ENCODE results near the gene GORASP1. TPM values are rescaled to one million over a fixed set of nuclear protein-coding genes. Genes with fewer than 3 reads are reported as not detected.

GORASP1 gene
- total and polyA plus RNA-seq, 2 of the 13 experiments (the other 11 are each of a cell fraction or from before 2014, with no cell fraction given), result 36.4 to 39.8 TPM

DNA sequence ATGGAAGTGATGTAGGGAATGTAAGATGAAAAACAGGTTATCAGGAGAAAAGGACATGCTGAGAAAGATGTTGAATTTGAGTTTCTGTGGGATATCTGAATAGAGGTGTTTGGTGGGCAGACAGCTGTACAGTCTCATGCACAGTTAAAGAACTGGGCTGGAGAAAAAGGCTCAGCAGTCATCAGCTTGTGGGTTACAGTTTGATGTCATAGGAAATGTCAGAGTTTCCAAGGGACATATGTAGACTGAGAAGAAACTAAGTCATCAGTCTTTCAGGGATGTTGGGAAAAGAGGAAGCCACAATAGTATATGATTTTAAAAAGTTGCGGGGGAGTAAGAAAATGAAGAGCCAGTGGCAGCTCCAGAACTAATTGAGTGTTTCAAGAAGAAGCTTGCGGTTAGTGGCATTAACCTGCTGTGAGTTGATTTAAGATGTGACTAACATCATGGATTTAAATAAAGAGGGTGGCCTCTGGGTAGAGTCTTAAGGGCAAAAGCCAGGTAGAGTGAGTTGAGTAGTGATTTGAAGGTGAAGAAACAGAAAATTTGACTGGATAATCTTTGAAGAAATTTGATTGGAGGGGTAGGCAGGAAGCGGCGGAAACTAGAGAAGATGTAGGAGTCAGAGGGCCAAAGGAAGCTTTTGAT, 24.6 kb downstream of the GORASP1 start (continued):
- no peak for TF ChIP-seq TCF7 (IDR thresholded peaks at IDR 0.05; ENCODE audit: low read depth)
- TF ChIP-seq DMAP1 (CRISPR knock-in tag; IDR thresholded peaks at IDR 0.05), result no peak
- TF ChIP-seq SOX6 (IDR thresholded peaks at IDR 0.05), result no peak
- no peak for TF ChIP-seq SOX6 (CRISPR knock-in tag; IDR thresholded peaks at IDR 0.05)
- TF ChIP-seq, protein P1, sequence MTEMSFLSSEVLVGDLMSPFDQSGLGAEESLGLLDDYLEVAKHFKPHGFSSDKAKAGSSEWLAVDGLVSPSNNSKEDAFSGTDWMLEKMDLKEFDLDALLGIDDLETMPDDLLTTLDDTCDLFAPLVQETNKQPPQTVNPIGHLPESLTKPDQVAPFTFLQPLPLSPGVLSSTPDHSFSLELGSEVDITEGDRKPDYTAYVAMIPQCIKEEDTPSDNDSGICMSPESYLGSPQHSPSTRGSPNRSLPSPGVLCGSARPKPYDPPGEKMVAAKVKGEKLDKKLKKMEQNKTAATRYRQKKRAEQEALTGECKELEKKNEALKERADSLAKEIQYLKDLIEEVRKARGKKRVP (CRISPR knock-in tag; IDR thresholded peaks at IDR 0.05), result no peak
- TF ChIP-seq RFX1 (IDR thresholded peaks at IDR 0.05), result no peak
- no peak for TF ChIP-seq SOX5 (CRISPR knock-in tag; IDR thresholded peaks at IDR 0.05; ENCODE audit: borderline replicate concordance)

DNA sequence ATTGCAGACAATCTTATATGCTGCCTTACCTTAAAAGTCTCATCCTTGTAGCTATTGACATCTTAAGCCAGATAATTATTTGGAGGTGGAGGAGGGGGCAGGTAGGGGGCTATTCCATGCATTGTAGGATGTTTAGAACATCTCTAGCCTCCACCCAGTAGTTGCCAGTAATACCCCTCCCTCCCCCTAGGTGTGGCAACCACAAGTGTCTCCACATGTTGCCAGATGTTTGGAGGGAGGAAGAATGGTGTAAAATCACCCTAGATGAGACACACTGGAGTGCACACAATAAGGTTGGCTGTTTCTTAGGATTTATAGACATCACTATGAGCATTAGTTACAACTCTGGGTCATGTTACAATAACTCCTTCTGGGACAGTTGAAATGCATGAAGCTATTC, 27.4 kb downstream of the GORASP1 start:
- Histone ChIP-seq H3K27ac (ENCODE audit: extremely low read length, insufficient read depth, low read length) (no peak overlapping the region), H3K79me2 (ENCODE audit: insufficient read depth, low read length) (no peaks in the 10 kb centered on the region), H3K4me3 (replicated peaks in 1 of 3; ENCODE audit: insufficient read depth in 1 of 3, low read depth in 2 of 3, low read length in 3 of 3) (no peak overlapping the region), H3K27me3 (ENCODE audit: control insufficient read depth in 1 of 2, insufficient read depth in 2 of 2, low read length in 2 of 2) (no peaks in the 10 kb centered on the region), H3K4me2 (ENCODE audit: low read depth, low read length) (no peak overlapping the region), H3K9me3 (ENCODE audit: low read length) (no peaks in the 10 kb centered on the region), H3K36me3 (replicated peaks in 1 of 2; ENCODE audit: control insufficient read depth in 1 of 2, insufficient read depth in 2 of 2, low read length in 2 of 2) (peaks cover 12 to 43% of the 10 kb centered on the region in 2 experiments), H3K4me1 (ENCODE audit: insufficient read depth, low read length) (no peaks in the 10 kb centered on the region), H4K20me1 (ENCODE audit: insufficient read depth, low read length) (no peaks in the 10 kb centered on the region), H3K9ac (ENCODE audit: insufficient read depth, low read depth, low read length) (no peak overlapping the region), H2AFZ (ENCODE audit: low read length) (no peak overlapping the region)
- DNase-seq (ENCODE audit: low spot score), result no peak
- intact Hi-C loops (cut with micrococcal nuclease; ENCODE audit: unreplicated experiment) (no loop called here), in situ Hi-C loops (cut with HindIII; ENCODE audit: extremely low pct_ligation_motif_present, low pct_unique_long_range_greater_than_20kb) (no loop called here)
- POLR2A ChIA-PET, result no interaction called here
- ATAC-seq, result no peak
- CTCF ChIA-PET (ENCODE audit: low intra/inter-chr PET ratio, low total read pairs), result no interaction called here
- no TSS peak for BruUV-seq (replicated peaks)
- FAIRE-seq, result no peak
- no peak for TF ChIP-seq AGO2 (optimal IDR thresholded peaks at IDR 0.05; ENCODE audit: low read depth, low read length)
- no peak for TF ChIP-seq SMC3 (IDR thresholded peaks at IDR 0.05; ENCODE audit: low read length)
- TF ChIP-seq, protein P2, sequence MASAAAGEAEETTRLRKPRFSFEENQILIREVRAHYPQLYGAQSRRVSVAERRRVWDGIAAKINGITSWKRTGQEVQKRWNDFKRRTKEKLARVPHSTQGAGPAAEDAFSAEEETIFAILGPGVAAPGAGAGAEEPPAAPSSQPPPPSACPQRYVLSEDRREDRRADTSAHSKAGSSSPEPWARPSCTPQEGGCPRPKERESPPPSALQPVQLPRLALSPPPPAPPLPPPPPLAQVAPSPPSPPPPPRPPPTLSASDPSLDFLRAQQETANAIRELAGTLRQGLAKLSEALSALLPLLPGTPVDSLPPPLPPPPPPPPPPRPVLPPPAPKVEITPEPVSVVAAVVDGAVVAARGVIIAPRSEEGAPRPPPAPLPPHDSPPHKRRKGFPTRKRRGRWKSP (CRISPR knock-in tag; IDR thresholded peaks at IDR 0.05), result no peak
- TF ChIP-seq, protein P3, sequence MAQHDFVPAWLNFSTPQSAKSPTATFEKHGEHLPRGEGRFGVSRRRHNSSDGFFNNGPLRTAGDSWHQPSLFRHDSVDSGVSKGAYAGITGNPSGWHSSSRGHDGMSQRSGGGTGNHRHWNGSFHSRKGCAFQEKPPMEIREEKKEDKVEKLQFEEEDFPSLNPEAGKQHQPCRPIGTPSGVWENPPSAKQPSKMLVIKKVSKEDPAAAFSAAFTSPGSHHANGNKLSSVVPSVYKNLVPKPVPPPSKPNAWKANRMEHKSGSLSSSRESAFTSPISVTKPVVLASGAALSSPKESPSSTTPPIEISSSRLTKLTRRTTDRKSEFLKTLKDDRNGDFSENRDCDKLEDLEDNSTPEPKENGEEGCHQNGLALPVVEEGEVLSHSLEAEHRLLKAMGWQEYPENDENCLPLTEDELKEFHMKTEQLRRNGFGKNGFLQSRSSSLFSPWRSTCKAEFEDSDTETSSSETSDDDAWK (CRISPR knock-in tag; IDR thresholded peaks at IDR 0.05), result no peak
- TF ChIP-seq ATRX (CRISPR knock-in tag; IDR thresholded peaks at IDR 0.05; ENCODE audit: borderline replicate concordance), result no peak
- TF ChIP-seq NR2F1 (CRISPR knock-in tag; IDR thresholded peaks at IDR 0.05), result no peak
- no peak for TF ChIP-seq MEF2D (CRISPR knock-in tag; IDR thresholded peaks at IDR 0.05)
- TF ChIP-seq HDAC1 (CRISPR knock-in tag; IDR thresholded peaks at IDR 0.05), result no peak
- TF ChIP-seq MTA1 (CRISPR knock-in tag; IDR thresholded peaks at IDR 0.05; ENCODE audit: borderline replicate concordance), result no peak
- no peak for TF ChIP-seq ZNF367 (CRISPR knock-in tag; IDR thresholded peaks at IDR 0.05; ENCODE audit: borderline replicate concordance)
- no peak for TF ChIP-seq ZFP82 (CRISPR knock-in tag; IDR thresholded peaks at IDR 0.05; ENCODE audit: borderline replicate concordance)
- no peak for TF ChIP-seq AKAP8 (CRISPR knock-in tag; IDR thresholded peaks at IDR 0.05)
- TF ChIP-seq ZNF616 (CRISPR knock-in tag; IDR thresholded peaks at IDR 0.05; ENCODE audit: low read depth), result no peak
- no peak for TF ChIP-seq HNRNPH1 (optimal IDR thresholded peaks at IDR 0.05; ENCODE audit: low read depth, low read length)
